GM12878 (cell line): ENCODE data around the gene PPP1R1B. TPM values are rescaled to one million over a fixed set of nuclear protein-coding genes. Genes with fewer than 3 reads are reported as not detected.

Experiments used
- ATAC-seq: fragments of 200-7000 bp; cut with Tn5 transposase; 3 replicates; pipeline ENCODE4 v1.9.1; 2020; ENCODE audit warnings: mild to moderate bottlenecking, moderate library complexity
- BruUV-seq: library from RNA; stranded (reverse); fragments of 400-500 nt; replicated peaks from 2 replicates; lab custom pipeline; 2021; lab: Mats Ljungman, UMichigan
- CTCF ChIA-PET: fragments of 300-600 bp; sonication (Branson Sonifier 250); formaldehyde crosslinking; extraction: SDS; loops from one replicate; lab custom pipeline; 2021; ENCODE audit warnings: inconsistent platforms; lab: Yijun Ruan, JAX
- POLR2A ChIA-PET: fragments of 350-600 bp; formaldehyde crosslinking; extraction: SDS; loops from one replicate; lab custom pipeline; 2021; ENCODE audit warnings: inconsistent platforms; lab: Charles Lee
- RAD21 ChIA-PET: fragments of 300-600 bp; sonication (Branson Sonifier 250); formaldehyde crosslinking; loops from one replicate; lab custom pipeline; 2023; ENCODE audit warnings: antibody characterized with exemption; ENCODE audit not compliant: unreplicated experiment; lab: Charles Lee
- SMC1A ChIA-PET: fragments of 300-600 bp; sonication (Branson Sonifier 250); formaldehyde crosslinking; loops from one replicate; lab custom pipeline; 2023; ENCODE audit not compliant: unreplicated experiment, uncharacterized antibody; lab: Charles Lee
- DNase-seq: peaks from one replicate; pipeline ENCODE4 v3.0.0-alpha.2; 2011; ENCODE audit warnings: low read depth, low spot score
- FAIRE-seq: peaks from 3 replicates; lab custom pipeline; 2011; peaks lifted over from hg19 to GRCh38; lab: Jason Lieb, UNC
- H2AFZ ChIP-seq: 2 replicates; pipeline ENCODE4 v1.6.0; 2011; ENCODE audit warnings: low read depth, low read length, control low read depth; ENCODE audit not compliant: control insufficient read depth
- H3K27ac ChIP-seq: 2 replicates; pipeline ENCODE4 v1.5.1; 2011; ENCODE audit warnings: control low read depth; ENCODE audit not compliant: control insufficient read depth, insufficient read depth
- H3K27me3 ChIP-seq, 2 experiments: replicated peaks in 1 of 2; 2 replicates each; pipeline versions ENCODE4 v1.6.0 to v1.6.1; 2011; ENCODE audit warnings: low read length in 1 of 2; ENCODE audit not compliant: control insufficient read depth in 2 of 2, insufficient read depth in 2 of 2
- H3K36me3 ChIP-seq, 2 experiments: 2 replicates each; pipeline ENCODE4 v1.5.1; 2011; ENCODE audit warnings: low read length in 1 of 2; ENCODE audit not compliant: control insufficient read depth in 2 of 2, insufficient read depth in 2 of 2
- H3K4me1 ChIP-seq: 2 replicates; pipeline ENCODE4 v1.6.1; 2011; ENCODE audit warnings: mild to moderate bottlenecking, low read length, moderate library complexity, mixed read lengths; ENCODE audit not compliant: control insufficient read depth, insufficient read depth
- H3K4me2 ChIP-seq: 2 replicates; pipeline ENCODE4 v1.6.0; 2011; ENCODE audit warnings: control low read depth; ENCODE audit not compliant: control insufficient read depth, insufficient read depth
- H3K4me3 ChIP-seq: fragments of 200-600 bp; sonication (generic); 2 replicates; pipeline ENCODE4 v1.5.1; 2016
- H3K79me2 ChIP-seq: 2 replicates; pipeline ENCODE4 v1.6.0; 2011; ENCODE audit warnings: low read length; ENCODE audit not compliant: control insufficient read depth, insufficient read depth
- H3K9ac ChIP-seq: 2 replicates; pipeline ENCODE4 v1.8.0; 2011; ENCODE audit warnings: low read length, control low read depth, mixed read lengths; ENCODE audit not compliant: control insufficient read depth, insufficient read depth
- H3K9me3 ChIP-seq: replicated peaks from 3 replicates; pipeline ENCODE4 v1.5.1; 2011; ENCODE audit warnings: mild to moderate bottlenecking, low read length; ENCODE audit not compliant: control insufficient read depth, insufficient read depth
- H4K20me1 ChIP-seq: 2 replicates; pipeline ENCODE4 v1.6.0; 2011; ENCODE audit not compliant: control insufficient read depth, insufficient read depth
- BACH1 ChIP-seq: fragments of 450-650 bp; IDR thresholded peaks from 2 replicates; pipeline ENCODE4 v1.6.1; 2017; ENCODE audit warnings: mild to moderate bottlenecking, borderline replicate concordance
- CBFB ChIP-seq: IDR thresholded peaks from 2 replicates; pipeline ENCODE4 v1.6.1; 2016; ENCODE audit warnings: antibody characterized with exemption, low read depth
- CHD4 ChIP-seq: fragments of 200-600 bp; sonication (generic); IDR thresholded peaks from 2 replicates; pipeline ENCODE4 v1.6.1; 2016; ENCODE audit warnings: mild to moderate bottlenecking
- DPF2 ChIP-seq: fragments of 450-650 bp; IDR thresholded peaks from 2 replicates; pipeline ENCODE4 v1.6.1; 2017; ENCODE audit warnings: mild to moderate bottlenecking
- EED ChIP-seq: sonication (generic); IDR thresholded peaks from 2 replicates; pipeline ENCODE4 v1.6.1; 2016; ENCODE audit warnings: antibody characterized with exemption, low read depth
- ETV6 ChIP-seq, 2 experiments: fragments of 450-650 bp in 1 of 2; IDR thresholded peaks in 1 of 2; conservative IDR thresholded peaks in 1 of 2; 2 replicates each; pipeline ENCODE4 v1.6.1; 2014; ENCODE audit warnings: antibody characterized with exemption in 1 of 2, borderline replicate concordance in 1 of 2, low read depth in 1 of 2, mild to moderate bottlenecking in 1 of 2, moderate library complexity in 1 of 2
- IKZF1 ChIP-seq: fragments of 450-650 bp; conservative IDR thresholded peaks from 2 replicates; pipeline ENCODE4 v1.6.1; 2017; ENCODE audit warnings: antibody characterized with exemption, mild to moderate bottlenecking
- NR2C1 ChIP-seq: fragments of 450-650 bp; IDR thresholded peaks from 2 replicates; pipeline ENCODE4 v1.6.1; 2017; ENCODE audit warnings: antibody characterized with exemption, mild to moderate bottlenecking, moderate library complexity
- RCOR1 ChIP-seq: conservative IDR thresholded peaks from 2 replicates; pipeline ENCODE4 v1.6.1; 2012; ENCODE audit warnings: low read depth, low read length, improper control_type of control experiment
- WRNIP1 ChIP-seq: IDR thresholded peaks from 2 replicates; pipeline ENCODE4 v1.6.1; 2011; ENCODE audit warnings: low read depth, low read length, improper control_type of control experiment, borderline replicate concordance
- YBX1 ChIP-seq: fragments of 450-650 bp; IDR thresholded peaks from 2 replicates; pipeline ENCODE4 v1.6.1; 2016; ENCODE audit warnings: antibody characterized with exemption
- WGBS: methylation state at CpG from one replicate; pipeline ENCODE4 v1.1.6; 2016; ENCODE audit warnings: low lambda C conversion rate; ENCODE audit not compliant: insufficient replicate concordance, insufficient coverage; ENCODE audit errors: missing lambda C conversion rate; 5-methylcytosine and 5-hydroxymethylcytosine counted together
- in situ Hi-C: fragments of 300-500 bp; cut with MboI; formaldehyde crosslinking; loops from 9 replicates; pipeline ENCODE4 v1.14.3; 2018; ENCODE audit warnings: mixed read lengths
- intact Hi-C: fragments of 100-400 bp; cut with micrococcal nuclease; formaldehyde crosslinking; loops from one replicate; pipeline ENCODE4 v1.14.2; 2022; ENCODE audit not compliant: unreplicated experiment
- polyA plus RNA-seq, 11 experiments: library from polyadenylated mRNA; depleted of rRNA in 4 of 11; unstranded in 6 of 11; stranded (reverse) in 5 of 11; fragments of >200 nt; fragmentation: Nextera tagmentation in 4 of 11; fragmentation: Illumina TruSeq in 1 of 11; extraction: Ambion mirVana in 4 of 11; extraction: Trizol in 1 of 11; gene quantifications; 1 replicate in 1 of 11; 2 replicates in 10 of 11; pipeline versions ENCODE4 v1.2.1 to v1.2.3, GENCODE V29; 2011 to 2016; ENCODE audit warnings: inconsistent platforms in 2 of 11, missing spikeins in 2 of 11, low read depth in 1 of 11
- total RNA-seq, 4 experiments: library from RNA; depleted of rRNA in 3 of 4; stranded (reverse); fragments of >200 nt in 3 of 4; fragmentation: Illumina TruSeq in 1 of 4; extraction: Trizol in 1 of 4; gene quantifications; 2 replicates each; pipeline versions ENCODE4 v1.2.1 to v1.2.3, GENCODE V29; 2013 to 2021
- TF ChIP-seq, protein P1 (sequence below): fragments of 450-650 bp; IDR thresholded peaks from 2 replicates; pipeline ENCODE4 v1.6.1; 2017; ENCODE audit warnings: mild to moderate bottlenecking, moderate library complexity
- TF ChIP-seq, protein P2 (sequence below): IDR thresholded peaks from 2 replicates; pipeline ENCODE4 v1.6.1; 2012; ENCODE audit warnings: low read depth, low read length, improper control_type of control experiment

Gene PPP1R1B
- total and polyA plus RNA-seq, 10 of the 15 experiments (the other 5 are each of a cell fraction or from before 2014, with no cell fraction given), result 0.08 TPM; not detected in 9

DNA sequence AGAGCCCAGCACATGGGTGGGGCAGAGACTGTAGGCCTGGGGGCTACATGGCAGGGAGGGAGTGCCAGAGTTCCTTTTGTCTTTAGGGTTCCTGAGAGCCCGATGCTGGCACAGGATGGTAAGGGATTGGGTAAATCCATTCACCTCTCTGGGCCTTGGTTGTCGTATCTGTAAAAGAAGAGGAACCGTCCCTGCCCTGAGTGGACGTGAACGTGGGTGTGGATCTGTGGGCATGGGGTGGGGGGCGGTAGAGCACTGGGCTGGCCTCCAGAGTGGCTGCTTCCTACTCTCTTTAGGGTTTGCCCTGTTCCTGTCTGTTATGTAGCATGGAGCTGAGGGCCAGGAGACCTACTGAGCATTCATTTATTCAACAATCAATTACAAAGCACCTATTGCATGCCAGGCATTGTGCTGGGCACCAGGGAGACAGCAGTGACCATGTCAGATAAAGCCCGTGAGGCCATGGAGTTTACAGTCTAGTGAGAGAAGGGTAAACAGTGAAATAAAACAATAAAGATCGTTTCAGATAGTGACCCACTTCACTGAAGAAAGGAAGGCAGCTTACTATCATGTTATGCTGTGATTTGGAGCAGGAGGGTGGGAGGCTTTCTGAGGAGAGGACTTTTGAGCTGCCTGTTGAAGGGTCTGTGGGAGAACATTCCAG, 25.3 kb downstream of the PPP1R1B start:
- H3K27me3 ChIP-seq, result no peaks in the 10 kb centered on the region
- ATAC-seq, result no peak
- no peak overlapping the region for H3K4me3 ChIP-seq
- no peak overlapping the region for H3K4me2 ChIP-seq
- no peak for TF ChIP-seq ETV6 (conservative IDR thresholded peaks at IDR 0.05 in 1 of 2, IDR thresholded peaks at IDR 0.05 in 1 of 2; ENCODE audit: borderline replicate concordance in 1 of 2, low read depth in 1 of 2)
- no peak for TF ChIP-seq IKZF1
- TF ChIP-seq BACH1, result no peak
- TF ChIP-seq, protein P1, sequence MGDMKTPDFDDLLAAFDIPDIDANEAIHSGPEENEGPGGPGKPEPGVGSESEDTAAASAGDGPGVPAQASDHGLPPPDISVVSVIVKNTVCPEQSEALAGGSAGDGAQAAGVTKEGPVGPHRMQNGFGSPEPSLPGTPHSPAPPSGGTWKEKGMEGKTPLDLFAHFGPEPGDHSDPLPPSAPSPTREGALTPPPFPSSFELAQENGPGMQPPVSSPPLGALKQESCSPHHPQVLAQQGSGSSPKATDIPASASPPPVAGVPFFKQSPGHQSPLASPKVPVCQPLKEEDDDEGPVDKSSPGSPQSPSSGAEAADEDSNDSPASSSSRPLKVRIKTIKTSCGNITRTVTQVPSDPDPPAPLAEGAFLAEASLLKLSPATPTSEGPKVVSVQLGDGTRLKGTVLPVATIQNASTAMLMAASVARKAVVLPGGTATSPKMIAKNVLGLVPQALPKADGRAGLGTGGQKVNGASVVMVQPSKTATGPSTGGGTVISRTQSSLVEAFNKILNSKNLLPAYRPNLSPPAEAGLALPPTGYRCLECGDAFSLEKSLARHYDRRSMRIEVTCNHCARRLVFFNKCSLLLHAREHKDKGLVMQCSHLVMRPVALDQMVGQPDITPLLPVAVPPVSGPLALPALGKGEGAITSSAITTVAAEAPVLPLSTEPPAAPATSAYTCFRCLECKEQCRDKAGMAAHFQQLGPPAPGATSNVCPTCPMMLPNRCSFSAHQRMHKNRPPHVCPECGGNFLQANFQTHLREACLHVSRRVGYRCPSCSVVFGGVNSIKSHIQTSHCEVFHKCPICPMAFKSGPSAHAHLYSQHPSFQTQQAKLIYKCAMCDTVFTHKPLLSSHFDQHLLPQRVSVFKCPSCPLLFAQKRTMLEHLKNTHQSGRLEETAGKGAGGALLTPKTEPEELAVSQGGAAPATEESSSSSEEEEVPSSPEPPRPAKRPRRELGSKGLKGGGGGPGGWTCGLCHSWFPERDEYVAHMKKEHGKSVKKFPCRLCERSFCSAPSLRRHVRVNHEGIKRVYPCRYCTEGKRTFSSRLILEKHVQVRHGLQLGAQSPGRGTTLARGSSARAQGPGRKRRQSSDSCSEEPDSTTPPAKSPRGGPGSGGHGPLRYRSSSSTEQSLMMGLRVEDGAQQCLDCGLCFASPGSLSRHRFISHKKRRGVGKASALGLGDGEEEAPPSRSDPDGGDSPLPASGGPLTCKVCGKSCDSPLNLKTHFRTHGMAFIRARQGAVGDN, result no peak
- no peak for TF ChIP-seq WRNIP1
- no peak for TF ChIP-seq CBFB
- TF ChIP-seq RCOR1, result no peak
- TF ChIP-seq DPF2, result no peak
- no peak for TF ChIP-seq NR2C1
- no peak for TF ChIP-seq YBX1
- TF ChIP-seq EED, result no peak
- no peak for TF ChIP-seq CHD4
- TF ChIP-seq, protein P2, sequence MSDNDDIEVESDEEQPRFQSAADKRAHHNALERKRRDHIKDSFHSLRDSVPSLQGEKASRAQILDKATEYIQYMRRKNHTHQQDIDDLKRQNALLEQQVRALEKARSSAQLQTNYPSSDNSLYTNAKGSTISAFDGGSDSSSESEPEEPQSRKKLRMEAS, result no peak
- TF ChIP-seq, all 136 proteins: peak for 0
- Histone ChIP-seq H3K4me1 (no peaks in the 10 kb centered on the region), H3K27ac (no peak overlapping the region), H4K20me1 (no peaks in the 10 kb centered on the region), H3K79me2 (no peaks in the 10 kb centered on the region; the same call in 1 of the 2 replicates), H3K36me3 (peaks cover 4 to 7% of the 10 kb centered on the region in 2 experiments; a peak in 3 of 4 replicates), H2AFZ (no peak overlapping the region), H3K9ac (no peak overlapping the region), H3K9me3 (no peaks in the 10 kb centered on the region)
- ChIA-PET POLR2A (no interaction called here), RAD21 (interaction anchor here (1.5 kb wide), 1 partner anchor 213 kb away, joined by 3 read pairs; no protein-coding TSS in a partner anchor), CTCF (interaction anchor here (0.7 to 8.8 kb wide), 17 partner anchors 8 to 112 kb away, joined by 3 to 100 read pairs (median 4); partner anchors contain the start of genes MIEN1, PGAP3, PNMT and STARD3), SMC1A (interaction anchor here (1.4 kb wide), 1 partner anchor 78 kb away, joined by 3 read pairs; the partner anchor contains the start of gene MIEN1)
- in situ Hi-C loops (no loop called here), intact Hi-C loops (no loop called here)
- no peak for DNase-seq
- WGBS, result 86% methylated on average over 8 of the region's 8 CpGs
- FAIRE-seq, result no peak
- BruUV-seq, result no TSS peak
